Adrenal gland (tissue), 19 donors: ENCODE data around the gene ST13. TPM values are rescaled to one million over a fixed set of nuclear protein-coding genes. Genes with fewer than 3 reads are reported as not detected.

Experiments
- DNase-seq, 7 donors: peaks; one replicate each; pipeline ENCODE4 v3.0.0-alpha.2; 2019 to 2020
- H3K27ac ChIP-seq, 5 donors: fragments of 200-600 bp; sonication (generic) in 4 of 5; 1 replicate in 3 of 5; 2 replicates in 2 of 5; pipeline versions ENCODE4 v1.5.1 to v1.8.0; 2016 to 2020; ENCODE audit warnings: mild to moderate bottlenecking in 1 of 5
- H3K27me3 ChIP-seq: fragments of 200-600 bp; 2 replicates; pipeline ENCODE4 v1.8.0; 2021
- H3K36me3 ChIP-seq, 2 donors: fragments of 200-600 bp; replicated peaks in 1 of 2; 1 replicate in 1 of 2; 2 replicates in 1 of 2; pipeline versions ENCODE4 v1.5.1 to v1.8.0; 2018 to 2022
- H3K4me1 ChIP-seq, 2 donors: fragments of 200-600 bp; replicated peaks in 1 of 2; 1 replicate in 1 of 2; 2 replicates in 1 of 2; pipeline versions ENCODE4 v1.5.1 to v1.8.0; 2018 to 2021
- H3K4me3 ChIP-seq, 4 donors: fragments of 200-600 bp; sonication (generic) in 3 of 4; one replicate each; pipeline ENCODE4 v1.5.1; 2016 to 2018
- H3K9me3 ChIP-seq, 3 donors: fragments of 200-600 bp; sonication (generic) in 1 of 3; replicated peaks in 1 of 3; 1 replicate in 2 of 3; 2 replicates in 1 of 3; pipeline versions ENCODE4 v1.5.1 to v1.8.0; 2016 to 2021
- POLR2A ChIP-seq, 2 donors: fragments of 450-650 bp; IDR thresholded peaks; one replicate each; pipeline ENCODE4 v1.6.1; 2017; ENCODE audit warnings: antibody characterized with exemption in 2 of 2, mild to moderate bottlenecking in 2 of 2, moderate library complexity in 1 of 2
- WGBS, 4 donors: extraction: QIAGEN DNeasy Blood & Tissue Kit in 2 of 4; methylation state at CpG; one replicate each; pipeline versions ENCODE4 v1.1.5 to v1.1.7; 2013 to 2017; 5-methylcytosine and 5-hydroxymethylcytosine counted together
- intact Hi-C, 2 donors: fragments of 100-400 bp; cut with DNase I; formaldehyde crosslinking; loops; one replicate each; pipeline versions ENCODE4 v1.14.1 to v1.15.0; 2022 to 2023
- long read RNA-seq, 10 donors: library from polyadenylated mRNA in 3 of 10; unstranded in 2 of 10; stranded (forward) in 1 of 10; transcript quantifications; one replicate each; pipeline ENCODE4 v2.0.0 and lab custom pipeline, GENCODE V29; 2021 to 2026
- polyA plus RNA-seq, 3 donors: library from polyadenylated mRNA; stranded (reverse); fragments of 200-250 nt in 2 of 3; fragments of 350-450 nt in 1 of 3; fragmentation: Illumina TruSeq in 1 of 3; extraction: RNeasy Lipid Tissue Mini Kit (QIAGEN cat#74804) in 1 of 3; gene quantifications; one replicate each; pipeline ENCODE4 v1.2.3, GENCODE V29; 2013 to 2014
- total RNA-seq, 9 donors: library from RNA; depleted of rRNA in 4 of 9; stranded (reverse); fragments of >200 nt in 4 of 9; fragments of 120-200 nt in 1 of 9; fragmentation: NEBNext Ultra II Directional in 1 of 9; extraction: Animal tissue kit (Norgen Biotek cat#: 25700) in 1 of 9; gene quantifications; one replicate each; pipeline versions ENCODE4 v1.1.0 to v1.2.4, GENCODE V29; 2013 to 2023
- TF ChIP-seq, protein P1 (sequence below), 6 experiments: fragments of 450-650 bp in 4 of 6; fragments of 200-600 bp in 2 of 6; sonication (generic) in 1 of 6; IDR thresholded peaks; 1 replicate in 5 of 6; 2 replicates in 1 of 6; pipeline versions ENCODE4 v1.5.1 to v1.8.0; 2016 to 2021; ENCODE audit warnings: antibody characterized with exemption in 6 of 6, mild to moderate bottlenecking in 2 of 6, moderate library complexity in 1 of 6
- donor health status: healthy with polysubstance abuse.
- donor health status: Bipolar disorder and iron deficiency.
- donor health status: DM: yes; HTN: yes; CAD: no.
- donor health status: DM: no; HTN: no; CAD: no.
- donor health status: DM: no; HTN: no; CAD: no.
- donor health status: DM: yes; HTN: yes; CAD: no.

ST13 gene
- total RNA-seq (100 to 1,000 TPM; 187 to 575 (median 243) TPM), polyA plus RNA-seq (100 to 1,000 TPM in 1 of 3 donors, 10 to 100 TPM in 2; 61.5 to 575 (median 90.0) TPM)
- long read RNA-seq, donor 1, transcript ST13-201 (12 exons, 3,595 nt) = major isoform, 129 of 219 reads
- long read RNA-seq, donor 1, partial matches to known transcripts = 90 of 219 reads
- long read RNA-seq, donor 1, other reads (novel, unspliced or antisense) = 0 of 219 reads
- long read RNA-seq, donor 2, transcript ST13-201 (12 exons, 3,595 nt) = major isoform, 75 of 148 reads
- long read RNA-seq, donor 2, partial matches to known transcripts = 68 of 148 reads
- long read RNA-seq, donor 2, other reads (novel, unspliced or antisense) = 5 of 148 reads
- long read RNA-seq, donor 3, transcript ST13-201 (12 exons, 3,595 nt) = major isoform, 111 of 148 reads
- long read RNA-seq, donor 3, partial matches to known transcripts = 37 of 148 reads
- long read RNA-seq, donor 3, other reads (novel, unspliced or antisense) = 0 of 148 reads
- long read RNA-seq, donor 4, transcript ST13-201 (12 exons, 3,595 nt) = major isoform, 221 of 294 reads
- long read RNA-seq, donor 4, partial matches to known transcripts = 51 of 294 reads
- long read RNA-seq, donor 4, other reads (novel, unspliced or antisense) = 22 of 294 reads
- long read RNA-seq, donor 5, transcript ST13-201 (12 exons, 3,595 nt) = major isoform, 502 of 541 reads
- long read RNA-seq, donor 5, partial matches to known transcripts = 23 of 541 reads
- long read RNA-seq, donor 5, other reads (novel, unspliced or antisense) = 16 of 541 reads
- long read RNA-seq, donor 6, transcript ST13-201 (12 exons, 3,595 nt) = major isoform, 144 of 199 reads
- long read RNA-seq, donor 6, partial matches to known transcripts = 43 of 199 reads
- long read RNA-seq, donor 6, other reads (novel, unspliced or antisense) = 12 of 199 reads
- long read RNA-seq, donor 7, transcript ST13-201 (12 exons, 3,595 nt) = major isoform, 58 of 111 reads
- long read RNA-seq, donor 7, partial matches to known transcripts = 53 of 111 reads
- long read RNA-seq, donor 7, other reads (novel, unspliced or antisense) = 0 of 111 reads
- long read RNA-seq, donor 8, transcript ST13-201 (12 exons, 3,595 nt) = major isoform, 148 of 231 reads
- long read RNA-seq, donor 8, partial matches to known transcripts = 78 of 231 reads
- long read RNA-seq, donor 8, other reads (novel, unspliced or antisense) = 5 of 231 reads
- long read RNA-seq, donor 9, transcript ST13-201 (12 exons, 3,595 nt) = major isoform, 87 of 280 reads
- long read RNA-seq, donor 9, partial matches to known transcripts = 186 of 280 reads
- long read RNA-seq, donor 9, other reads (novel, unspliced or antisense) = 7 of 280 reads
- long read RNA-seq, donor 10, transcript ST13-201 (12 exons, 3,595 nt) = major isoform, 51 of 75 reads
- long read RNA-seq, donor 10, partial matches to known transcripts = 24 of 75 reads
- long read RNA-seq, donor 10, other reads (novel, unspliced or antisense) = 0 of 75 reads

DNA sequence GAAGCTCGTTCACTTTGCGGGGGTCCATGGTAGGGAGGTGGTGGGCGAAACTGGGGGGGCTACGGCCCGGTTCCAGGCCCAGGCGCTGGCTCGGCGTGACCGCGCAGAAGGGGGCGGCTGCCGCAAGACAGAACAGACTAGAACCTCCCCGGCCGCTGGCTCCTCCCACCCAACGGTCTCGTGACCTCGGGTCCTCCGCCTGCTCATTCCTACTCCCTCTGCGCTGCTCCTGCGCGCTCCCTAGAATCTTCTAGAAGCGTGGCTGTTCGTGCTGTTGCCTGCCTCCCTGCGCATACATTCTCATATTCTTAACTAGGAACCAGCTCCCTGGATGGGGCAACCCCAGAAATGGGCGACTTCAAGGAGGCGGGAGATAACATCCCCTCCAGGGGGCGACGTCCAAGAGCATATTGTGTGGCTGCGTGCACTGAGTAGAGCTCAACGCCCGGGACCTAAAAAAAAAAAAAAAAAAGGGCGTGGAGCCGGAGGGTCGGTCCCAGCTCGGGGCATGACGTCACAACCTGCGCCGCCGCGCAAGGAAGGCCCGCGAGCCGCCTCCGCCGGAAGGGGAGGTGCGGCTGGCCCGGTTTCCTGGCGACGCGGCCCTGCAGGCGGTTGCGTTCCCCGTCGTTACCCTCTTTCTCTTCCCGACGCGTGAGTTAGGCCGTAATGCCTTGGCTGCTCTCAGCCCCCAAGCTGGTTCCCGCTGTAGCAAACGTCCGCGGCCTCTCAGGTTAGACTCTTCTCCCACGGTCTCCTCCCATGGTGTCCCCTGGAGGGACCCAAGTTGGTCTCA, at the start of gene ST13, which contains the start of gene XPNPEP3:
ST13 (minus strand) TSS at position 127 of the 796 bp plus-strand sequence; CDS start at position 28, 99 bp downstream.
XPNPEP3 (plus strand) TSS at position 636 of the 796 bp plus-strand sequence; CDS start at position 670, 34 bp downstream.
- H3K4me3 ChIP-seq = peak within 1 kb of the TSS; percentile 89 to 99 (median 92)
- 0% methylated on average over 4 to 63 of the region's 63 CpGs for WGBS, 4 donors
- TF ChIP-seq, protein P1, sequence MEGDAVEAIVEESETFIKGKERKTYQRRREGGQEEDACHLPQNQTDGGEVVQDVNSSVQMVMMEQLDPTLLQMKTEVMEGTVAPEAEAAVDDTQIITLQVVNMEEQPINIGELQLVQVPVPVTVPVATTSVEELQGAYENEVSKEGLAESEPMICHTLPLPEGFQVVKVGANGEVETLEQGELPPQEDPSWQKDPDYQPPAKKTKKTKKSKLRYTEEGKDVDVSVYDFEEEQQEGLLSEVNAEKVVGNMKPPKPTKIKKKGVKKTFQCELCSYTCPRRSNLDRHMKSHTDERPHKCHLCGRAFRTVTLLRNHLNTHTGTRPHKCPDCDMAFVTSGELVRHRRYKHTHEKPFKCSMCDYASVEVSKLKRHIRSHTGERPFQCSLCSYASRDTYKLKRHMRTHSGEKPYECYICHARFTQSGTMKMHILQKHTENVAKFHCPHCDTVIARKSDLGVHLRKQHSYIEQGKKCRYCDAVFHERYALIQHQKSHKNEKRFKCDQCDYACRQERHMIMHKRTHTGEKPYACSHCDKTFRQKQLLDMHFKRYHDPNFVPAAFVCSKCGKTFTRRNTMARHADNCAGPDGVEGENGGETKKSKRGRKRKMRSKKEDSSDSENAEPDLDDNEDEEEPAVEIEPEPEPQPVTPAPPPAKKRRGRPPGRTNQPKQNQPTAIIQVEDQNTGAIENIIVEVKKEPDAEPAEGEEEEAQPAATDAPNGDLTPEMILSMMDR (IDR thresholded peaks at IDR 0.05) = peak in 3 of 6 experiments; percentile 14 to 28 (median 20)
- peak; percentile 63 to 86 for TF ChIP-seq POLR2A (IDR thresholded peaks at IDR 0.05)
- H3K36me3 ChIP-seq = no peaks in the 10 kb centered on the region
- H3K27me3 ChIP-seq = no peaks in the 10 kb centered on the region
- peaks cover 22 to 56% of the 10 kb centered on the region in 2 donors for H3K4me1 ChIP-seq
- intact Hi-C loops = loop anchor here in 1 of 2 donors (10.0 kb wide), 1 partner anchor 308 kb away; no protein-coding TSS in a partner anchor
- H3K9me3 ChIP-seq = no peaks in the 10 kb centered on the region
- DNase-seq = peak; percentile 98 to 99 (median 99)
- H3K27ac ChIP-seq = peak within 1 kb of the TSS; percentile 93 to 99 (median 96)

DNA sequence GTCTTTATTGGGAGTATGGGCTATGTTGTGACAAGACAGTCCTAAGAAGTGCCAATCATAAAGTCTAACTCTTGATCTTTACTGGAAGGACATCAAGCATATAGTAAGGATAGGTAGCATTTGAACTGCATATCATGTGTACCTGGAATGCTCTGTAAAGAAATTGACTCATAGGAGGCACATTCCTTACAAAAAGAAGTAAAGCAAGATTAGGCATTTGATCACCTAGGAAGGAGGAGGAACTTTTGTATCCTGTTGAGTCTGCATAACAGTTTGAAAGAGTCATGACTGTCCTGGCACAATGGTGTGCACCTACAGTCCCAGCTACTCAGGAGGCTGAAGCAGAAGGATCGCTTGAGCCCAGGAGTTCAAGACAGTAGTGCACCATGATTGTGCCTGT, 47.7 kb upstream of the ST13 start:
- no peaks in the 10 kb centered on the region for H3K9me3 ChIP-seq
- no peak for TF ChIP-seq POLR2A (IDR thresholded peaks at IDR 0.05)
- TF ChIP-seq, protein P1 (IDR thresholded peaks at IDR 0.05) = no peak
- DNase-seq = no peak
- H3K27ac ChIP-seq = no peak overlapping the region
- no peaks in the 10 kb centered on the region for H3K27me3 ChIP-seq
- H3K4me3 ChIP-seq = no peak overlapping the region
- WGBS, 4 donors = 93 to 100% (median 98%) methylated on average over 1 of the region's 1 CpG
- H3K36me3 ChIP-seq = peaks cover 0 to 17% of the 10 kb centered on the region in 2 donors
- H3K4me1 ChIP-seq = no peaks in the 10 kb centered on the region
- intact Hi-C loops = no loop called here

DNA sequence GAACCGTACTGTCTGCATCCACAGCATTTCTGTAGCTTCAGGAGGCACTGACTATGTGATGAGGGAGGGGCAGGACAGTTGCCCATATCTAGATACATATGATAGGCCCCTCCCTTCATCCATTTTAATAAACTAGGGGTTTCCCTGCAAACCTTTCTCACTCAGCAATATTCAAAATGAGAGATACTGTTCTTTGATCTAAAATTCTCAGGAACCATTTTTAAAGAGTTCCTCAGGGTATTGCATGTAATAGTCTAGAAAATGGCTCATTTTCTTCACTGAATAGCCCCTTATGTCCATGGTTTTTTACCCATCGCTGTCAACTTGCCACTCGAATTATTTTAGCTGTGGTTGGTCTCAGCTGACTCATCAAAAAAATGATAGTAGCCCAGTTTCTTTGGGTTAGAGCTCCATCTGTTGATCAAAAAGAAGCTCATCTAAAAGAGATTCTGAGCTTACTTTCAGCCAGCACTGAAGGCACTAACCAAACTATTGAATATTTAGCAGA, 42.5 kb upstream of the ST13 start:
- Histone ChIP-seq H3K9me3 (no peaks in the 10 kb centered on the region), H3K27ac (no peak overlapping the region), H3K4me3 (no peak overlapping the region), H3K27me3 (no peaks in the 10 kb centered on the region), H3K4me1 (no peaks in the 10 kb centered on the region), H3K36me3 (no peaks in the 10 kb centered on the region)
- DNase-seq = peak in 1 of 7 donors; percentile 29
- WGBS, 4 donors = 30 to 34% (median 33%) methylated on average over 3 of the region's 3 CpGs
- intact Hi-C loops = loop anchor here (10.0 kb wide), 2 partner anchors 84 to 214 kb away; partner anchors contain the start of gene SLC25A17 (in 1 of the 2)
- TF ChIP-seq POLR2A (IDR thresholded peaks at IDR 0.05) = no peak
- TF ChIP-seq, protein P1 (IDR thresholded peaks at IDR 0.05) = peak; percentile 27 to 62 (median 54)
